ENCODE measurements around the gene ZNF175. TPM values are rescaled to one million over a fixed set of nuclear protein-coding genes. Genes with fewer than 3 reads are reported as not detected.

The ZNF175 gene
- total and polyA plus RNA-seq, 2 donors (not counting 3 experiments of a cell fraction or from before 2014, with no cell fraction given), result 4.9 to 16.5 TPM

DNA sequence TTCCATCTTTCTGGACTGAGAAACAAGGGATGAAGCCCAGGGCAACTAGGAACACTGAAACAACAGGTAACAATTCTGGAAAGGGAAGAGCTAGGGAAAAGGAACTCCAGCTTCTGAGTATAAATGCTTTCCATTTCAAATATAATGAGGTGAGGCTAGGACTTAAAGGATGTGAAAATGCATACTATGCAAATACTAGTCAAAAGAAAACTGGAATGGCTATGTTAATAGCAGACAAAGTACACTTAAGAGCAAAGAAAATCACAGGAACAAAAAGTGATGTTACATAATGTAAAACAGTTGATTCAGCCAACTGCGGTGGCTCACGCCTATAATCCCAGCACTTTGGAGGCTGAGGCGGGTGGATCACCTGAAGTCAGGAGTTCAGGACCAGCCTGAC is 69.3 kb downstream of the ZNF175 start:
- H3K27me3 ChIP-seq (ENCODE audit: control insufficient read depth in 2 of 2, insufficient read depth in 2 of 2, low read length in 2 of 2), result peaks cover 3 to 6% of the 10 kb centered on the region in 2 experiments
- H3K4me2 ChIP-seq (ENCODE audit: insufficient read depth, low read length), result no peak overlapping the region
- TF ChIP-seq GATA2 (IDR thresholded peaks at IDR 0.05; ENCODE audit: insufficient read depth, insufficient read length, low read depth, low read length) (no peak), FOS (IDR thresholded peaks at IDR 0.05; ENCODE audit: borderline replicate concordance, insufficient read depth, low read length) (no peak), EZH2 (IDR thresholded peaks at IDR 0.05; ENCODE audit: borderline replicate concordance, low read depth, low read length, severe bottlenecking) (no peak), JUN (IDR thresholded peaks at IDR 0.05; ENCODE audit: borderline replicate concordance, insufficient read depth, insufficient read length, low read depth) (no peak)
- TF ChIP-seq, protein P1, sequence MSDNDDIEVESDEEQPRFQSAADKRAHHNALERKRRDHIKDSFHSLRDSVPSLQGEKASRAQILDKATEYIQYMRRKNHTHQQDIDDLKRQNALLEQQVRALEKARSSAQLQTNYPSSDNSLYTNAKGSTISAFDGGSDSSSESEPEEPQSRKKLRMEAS (IDR thresholded peaks at IDR 0.05; ENCODE audit: insufficient read depth, insufficient read length), result no peak
- H3K27ac ChIP-seq (ENCODE audit: insufficient read depth, low read depth, low read length), result no peak overlapping the region
- BruUV-seq (replicated peaks), result no TSS peak
- intact Hi-C loops (cut with micrococcal nuclease), result no loop called here
- no peaks in the 10 kb centered on the region for H3K79me2 ChIP-seq (ENCODE audit: control insufficient read depth, insufficient read depth, low read length)
- no peaks in the 10 kb centered on the region for H3K9me3 ChIP-seq (replicated peaks; ENCODE audit: control insufficient read depth, insufficient read depth, low read length)
- dilution Hi-C loops (cut with MboI; ENCODE audit: extremely low pct_ligation_motif_present, low sequenced_read_pairs), result no loop called here
- H3K4me3 ChIP-seq (replicated peaks in 1 of 3; ENCODE audit: insufficient read depth in 1 of 3, low read depth in 1 of 3, low read length in 3 of 3), result no peak overlapping the region
- no peak overlapping the region for H2AFZ ChIP-seq (ENCODE audit: low read depth, low read length)
- no peaks in the 10 kb centered on the region for H3K4me1 ChIP-seq (ENCODE audit: control insufficient read depth, extremely low read depth, insufficient read depth, low read length)
- DNase-seq (ENCODE audit: low read depth, low spot score) (no peak), FAIRE-seq (no peak)
- no peaks in the 10 kb centered on the region for H3K36me3 ChIP-seq (ENCODE audit: control insufficient read depth in 2 of 2, extremely low read depth in 1 of 2, insufficient read depth in 2 of 2, low read length in 2 of 2)
- ChIA-PET POLR2A (no interaction called here), CTCF (interaction anchor here (1.0 to 2.8 kb wide), 5 partner anchors 17 to 219 kb away, joined by 3 to 24 read pairs (median 9); no protein-coding TSS in a partner anchor)
- no peak overlapping the region for H3K9ac ChIP-seq (replicated peaks; ENCODE audit: extremely low read depth, insufficient read depth, low read length)
- H3K9me1 ChIP-seq (replicated peaks; ENCODE audit: control insufficient read depth, extremely low read depth, insufficient read depth, low read length), result no peaks in the 10 kb centered on the region
- H4K20me1 ChIP-seq (replicated peaks; ENCODE audit: control insufficient read depth, extremely low read depth, insufficient read depth, low read length), result no peaks in the 10 kb centered on the region

DNA sequence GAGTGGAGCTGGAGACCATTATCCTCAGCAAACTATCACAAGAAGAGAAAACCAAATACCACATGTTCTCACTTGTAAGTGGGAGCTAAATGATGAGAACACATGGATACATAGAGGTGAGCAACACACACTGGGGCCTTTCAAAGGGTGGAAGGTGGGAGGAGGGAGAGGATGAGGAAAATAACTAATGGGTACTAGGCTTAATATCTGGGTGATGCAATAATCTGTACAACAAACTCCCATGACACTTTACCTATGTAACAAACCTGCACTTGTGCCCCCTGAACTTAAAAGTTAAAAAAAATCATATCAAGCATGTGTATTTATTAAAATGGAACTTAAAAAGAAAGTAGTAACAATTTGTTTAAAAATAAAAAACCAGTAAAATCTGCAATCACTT is 70.6 kb downstream of the ZNF175 start:
- Histone ChIP-seq H3K9me1 (replicated peaks; ENCODE audit: control insufficient read depth, extremely low read depth, insufficient read depth, low read length) (no peaks in the 10 kb centered on the region), H3K4me3 (replicated peaks in 1 of 3; ENCODE audit: insufficient read depth in 1 of 3, low read depth in 1 of 3, low read length in 3 of 3) (no peak overlapping the region), H3K36me3 (ENCODE audit: control insufficient read depth in 2 of 2, extremely low read depth in 1 of 2, insufficient read depth in 2 of 2, low read length in 2 of 2) (no peaks in the 10 kb centered on the region), H3K27me3 (ENCODE audit: control insufficient read depth in 2 of 2, insufficient read depth in 2 of 2, low read length in 2 of 2) (peaks cover 3 to 6% of the 10 kb centered on the region in 2 experiments), H3K9me3 (replicated peaks; ENCODE audit: control insufficient read depth, insufficient read depth, low read length) (no peaks in the 10 kb centered on the region), H3K79me2 (ENCODE audit: control insufficient read depth, insufficient read depth, low read length) (no peaks in the 10 kb centered on the region), H2AFZ (ENCODE audit: low read depth, low read length) (no peak overlapping the region), H4K20me1 (replicated peaks; ENCODE audit: control insufficient read depth, extremely low read depth, insufficient read depth, low read length) (no peaks in the 10 kb centered on the region), H3K9ac (replicated peaks; ENCODE audit: extremely low read depth, insufficient read depth, low read length) (no peak overlapping the region), H3K4me1 (ENCODE audit: control insufficient read depth, extremely low read depth, insufficient read depth, low read length) (no peaks in the 10 kb centered on the region), H3K4me2 (ENCODE audit: insufficient read depth, low read length) (no peak overlapping the region), H3K27ac (ENCODE audit: insufficient read depth, low read depth, low read length) (no peak overlapping the region)
- ChIA-PET CTCF (interaction anchor here (1.6 to 3.9 kb wide), 3 partner anchors 16 to 169 kb away, joined by 8 to 24 read pairs (median 22); no protein-coding TSS in a partner anchor), POLR2A (no interaction called here)
- TF ChIP-seq POLR2AphosphoS5 (IDR thresholded peaks at IDR 0.05; ENCODE audit: insufficient read depth, low read depth, low read length) (no peak), FOS (IDR thresholded peaks at IDR 0.05; ENCODE audit: borderline replicate concordance, insufficient read depth, low read length) (no peak), POLR2A (IDR thresholded peaks at IDR 0.05; ENCODE audit: low read depth, low read length) (no peak), GATA2 (IDR thresholded peaks at IDR 0.05; ENCODE audit: insufficient read depth, insufficient read length, low read depth, low read length) (no peak), JUN (IDR thresholded peaks at IDR 0.05; ENCODE audit: borderline replicate concordance, insufficient read depth, insufficient read length, low read depth) (no peak), MYC (IDR thresholded peaks at IDR 0.05; ENCODE audit: low read depth, low read length) (no peak), EZH2 (IDR thresholded peaks at IDR 0.05; ENCODE audit: borderline replicate concordance, low read depth, low read length, severe bottlenecking) (no peak)
- TF ChIP-seq, protein P1 (IDR thresholded peaks at IDR 0.05; ENCODE audit: insufficient read depth, insufficient read length), result no peak
- TF ChIP-seq, protein P2, sequence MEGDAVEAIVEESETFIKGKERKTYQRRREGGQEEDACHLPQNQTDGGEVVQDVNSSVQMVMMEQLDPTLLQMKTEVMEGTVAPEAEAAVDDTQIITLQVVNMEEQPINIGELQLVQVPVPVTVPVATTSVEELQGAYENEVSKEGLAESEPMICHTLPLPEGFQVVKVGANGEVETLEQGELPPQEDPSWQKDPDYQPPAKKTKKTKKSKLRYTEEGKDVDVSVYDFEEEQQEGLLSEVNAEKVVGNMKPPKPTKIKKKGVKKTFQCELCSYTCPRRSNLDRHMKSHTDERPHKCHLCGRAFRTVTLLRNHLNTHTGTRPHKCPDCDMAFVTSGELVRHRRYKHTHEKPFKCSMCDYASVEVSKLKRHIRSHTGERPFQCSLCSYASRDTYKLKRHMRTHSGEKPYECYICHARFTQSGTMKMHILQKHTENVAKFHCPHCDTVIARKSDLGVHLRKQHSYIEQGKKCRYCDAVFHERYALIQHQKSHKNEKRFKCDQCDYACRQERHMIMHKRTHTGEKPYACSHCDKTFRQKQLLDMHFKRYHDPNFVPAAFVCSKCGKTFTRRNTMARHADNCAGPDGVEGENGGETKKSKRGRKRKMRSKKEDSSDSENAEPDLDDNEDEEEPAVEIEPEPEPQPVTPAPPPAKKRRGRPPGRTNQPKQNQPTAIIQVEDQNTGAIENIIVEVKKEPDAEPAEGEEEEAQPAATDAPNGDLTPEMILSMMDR (IDR thresholded peaks at IDR 0.05; ENCODE audit: extremely low read depth in 1 of 2, insufficient read depth in 1 of 2, low read depth in 1 of 2, low read length in 2 of 2), result no peak
- dilution Hi-C loops (cut with MboI; ENCODE audit: extremely low pct_ligation_motif_present, low sequenced_read_pairs) (no loop called here), intact Hi-C loops (cut with micrococcal nuclease) (no loop called here)
- BruUV-seq (replicated peaks), result no TSS peak
- no peak for DNase-seq (ENCODE audit: low read depth, low spot score)
- FAIRE-seq, result no peak

All from endothelial cell of umbilical vein (primary cell).